SU-DHL-6 (cell line): Measurements from ENCODE around the gene SPTA1.

Source experiments
- H2AFZ ChIP-seq: fragments of 200-600 bp; sonication (generic); 2 replicates; pipeline ENCODE4 v1.6.1; 2014; ENCODE audit warnings: low read depth, mild to moderate bottlenecking, moderate library complexity, mixed read lengths, antibody characterized with exemption, low read length; ENCODE audit not compliant: severe bottlenecking
- H3F3A ChIP-seq: fragments of 200-600 bp; shearing (Covaris generic); 2 replicates; pipeline ENCODE4 v1.6.0; 2016; ENCODE audit warnings: antibody characterized with exemption, mild to moderate bottlenecking; ENCODE audit not compliant: insufficient read depth
- H3K27ac ChIP-seq: fragments of 200-600 bp; sonication (generic); 2 replicates; pipeline ENCODE4 v1.5.1; 2016; ENCODE audit warnings: low read depth, mild to moderate bottlenecking, low read length, moderate library complexity, mixed read lengths
- H3K27me3 ChIP-seq: fragments of 200-600 bp; sonication (generic), shearing (Covaris generic); 2 replicates; pipeline ENCODE4 v1.6.0; 2014; ENCODE audit warnings: mild to moderate bottlenecking, low read length
- H3K36me3 ChIP-seq: fragments of 200-600 bp; sonication (generic); 2 replicates; pipeline ENCODE4 v1.6.1; 2014; ENCODE audit warnings: mild to moderate bottlenecking, low read length, mixed read lengths
- H3K4me2 ChIP-seq: fragments of 300-600, 200-600 bp; shearing (Covaris generic), sonication (generic); 2 replicates; pipeline ENCODE4 v1.6.0; 2014; ENCODE audit warnings: low read length, low read depth, mild to moderate bottlenecking; ENCODE audit not compliant: poor library complexity, severe bottlenecking
- H3K4me3 ChIP-seq: fragments of 200-600 bp; sonication (generic); 2 replicates; pipeline ENCODE4 v1.5.1; 2014; ENCODE audit warnings: antibody characterized with exemption, low read length, mild to moderate bottlenecking, mixed read lengths; ENCODE audit not compliant: insufficient read depth, poor library complexity, severe bottlenecking
- H3K79me2 ChIP-seq: fragments of 200-600 bp; sonication (generic); 2 replicates; pipeline ENCODE4 v1.6.1; 2014; ENCODE audit warnings: mild to moderate bottlenecking, low read length, moderate library complexity; ENCODE audit not compliant: insufficient read depth
- H3K9ac ChIP-seq: fragments of 200-600 bp; sonication (generic); 2 replicates; pipeline ENCODE4 v1.7.0; 2014; ENCODE audit warnings: mild to moderate bottlenecking, low read length
- H3K9me2 ChIP-seq: fragments of 200-600 bp; sonication (generic); replicated peaks from 2 replicates; pipeline ENCODE4 v1.6.1; 2014; ENCODE audit warnings: low read length; ENCODE audit not compliant: insufficient read depth
- H3K9me3 ChIP-seq: fragments of 200-600 bp; sonication (generic); 2 replicates; pipeline ENCODE4 v1.6.1; 2014; ENCODE audit warnings: low read length, mixed read lengths; ENCODE audit not compliant: insufficient read depth
- H4K20me1 ChIP-seq: fragments of 200-600 bp; sonication (generic); 2 replicates; pipeline ENCODE4 v1.6.1; 2014; ENCODE audit warnings: low read depth, mild to moderate bottlenecking, antibody characterized with exemption, low read length, moderate library complexity, mixed read lengths
- EZH2phosphoT487 ChIP-seq: fragments of 200-600 bp; sonication (generic), shearing (Covaris generic); conservative IDR thresholded peaks from 2 replicates; pipeline ENCODE4 v1.6.1; 2018; ENCODE audit warnings: mild to moderate bottlenecking, antibody characterized with exemption, low read length, moderate library complexity, mixed read lengths
- TF ChIP-seq, protein P1 (sequence below): fragments of 200-600 bp; sonication (generic); IDR thresholded peaks from one replicate; pipeline ENCODE4 v1.5.1; 2017; ENCODE audit warnings: antibody characterized with exemption, mild to moderate bottlenecking, low read length, moderate library complexity; ENCODE audit not compliant: insufficient read depth, poor library complexity, severe bottlenecking

The SPTA1 gene

DNA sequence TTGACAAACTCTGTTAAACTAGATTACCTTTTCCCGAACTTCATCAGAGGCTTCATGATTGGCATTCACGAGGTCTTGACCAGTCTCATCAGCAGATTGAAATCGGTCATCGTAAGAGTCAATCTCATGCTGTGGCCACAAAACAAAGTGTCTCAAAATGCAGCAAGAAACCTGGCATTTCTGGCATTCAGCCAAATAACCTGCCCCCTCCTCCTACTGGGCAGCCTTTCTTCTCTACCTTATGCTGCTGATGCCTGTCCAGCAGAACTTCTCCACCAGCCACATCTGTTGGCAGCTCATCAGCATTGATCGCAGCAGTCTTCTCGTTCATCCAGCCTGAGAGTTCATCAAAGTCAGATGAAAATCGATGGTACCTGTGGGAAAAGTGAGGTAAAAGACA is 12.2 kb downstream of the SPTA1 start:
- no peaks in the 10 kb centered on the region for H3F3A ChIP-seq
- H3K9me2 ChIP-seq: no peaks in the 10 kb centered on the region
- no peaks in the 10 kb centered on the region for H4K20me1 ChIP-seq
- H3K4me2 ChIP-seq: no peak overlapping the region
- no peak overlapping the region for H3K4me3 ChIP-seq
- H3K79me2 ChIP-seq: no peaks in the 10 kb centered on the region
- H3K27me3 ChIP-seq: no peaks in the 10 kb centered on the region
- no peak overlapping the region for H2AFZ ChIP-seq
- H3K36me3 ChIP-seq: no peaks in the 10 kb centered on the region
- TF ChIP-seq EZH2phosphoT487: no peak
- TF ChIP-seq, protein P1, sequence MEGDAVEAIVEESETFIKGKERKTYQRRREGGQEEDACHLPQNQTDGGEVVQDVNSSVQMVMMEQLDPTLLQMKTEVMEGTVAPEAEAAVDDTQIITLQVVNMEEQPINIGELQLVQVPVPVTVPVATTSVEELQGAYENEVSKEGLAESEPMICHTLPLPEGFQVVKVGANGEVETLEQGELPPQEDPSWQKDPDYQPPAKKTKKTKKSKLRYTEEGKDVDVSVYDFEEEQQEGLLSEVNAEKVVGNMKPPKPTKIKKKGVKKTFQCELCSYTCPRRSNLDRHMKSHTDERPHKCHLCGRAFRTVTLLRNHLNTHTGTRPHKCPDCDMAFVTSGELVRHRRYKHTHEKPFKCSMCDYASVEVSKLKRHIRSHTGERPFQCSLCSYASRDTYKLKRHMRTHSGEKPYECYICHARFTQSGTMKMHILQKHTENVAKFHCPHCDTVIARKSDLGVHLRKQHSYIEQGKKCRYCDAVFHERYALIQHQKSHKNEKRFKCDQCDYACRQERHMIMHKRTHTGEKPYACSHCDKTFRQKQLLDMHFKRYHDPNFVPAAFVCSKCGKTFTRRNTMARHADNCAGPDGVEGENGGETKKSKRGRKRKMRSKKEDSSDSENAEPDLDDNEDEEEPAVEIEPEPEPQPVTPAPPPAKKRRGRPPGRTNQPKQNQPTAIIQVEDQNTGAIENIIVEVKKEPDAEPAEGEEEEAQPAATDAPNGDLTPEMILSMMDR: no peak
- H3K9me3 ChIP-seq: no peaks in the 10 kb centered on the region
- no peak overlapping the region for H3K27ac ChIP-seq
- no peak overlapping the region for H3K9ac ChIP-seq

DNA sequence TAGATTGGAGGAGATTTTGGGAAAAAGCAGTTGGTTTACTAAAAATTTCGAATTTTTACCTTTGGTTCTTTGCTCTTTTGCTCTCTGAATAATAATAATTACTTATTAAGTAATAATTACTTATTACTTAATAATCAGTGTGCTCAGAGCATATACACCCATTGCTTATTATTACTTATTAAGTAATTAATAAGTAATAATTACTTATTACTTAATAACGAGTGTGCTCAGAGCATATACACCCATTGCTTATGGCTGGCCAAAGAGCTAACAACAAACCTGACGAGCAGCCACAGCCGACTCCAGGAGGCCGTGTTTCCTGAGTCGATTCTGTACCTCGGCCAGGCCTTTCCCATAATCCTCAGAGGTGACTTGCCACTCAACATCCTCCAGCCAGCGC is 20.5 kb downstream of the SPTA1 start:
- no peaks in the 10 kb centered on the region for H3K36me3 ChIP-seq
- no peaks in the 10 kb centered on the region for H3K9me2 ChIP-seq
- H3K27me3 ChIP-seq: no peaks in the 10 kb centered on the region
- no peaks in the 10 kb centered on the region for H3K79me2 ChIP-seq
- no peak overlapping the region for H3K27ac ChIP-seq
- no peak overlapping the region for H2AFZ ChIP-seq
- TF ChIP-seq, protein P1: no peak
- no peak for TF ChIP-seq EZH2phosphoT487
- no peak overlapping the region for H3K9ac ChIP-seq
- H3K4me2 ChIP-seq: no peak overlapping the region
- no peak overlapping the region for H3K4me3 ChIP-seq
- H4K20me1 ChIP-seq: no peaks in the 10 kb centered on the region
- no peaks in the 10 kb centered on the region for H3F3A ChIP-seq
- H3K9me3 ChIP-seq: no peaks in the 10 kb centered on the region

DNA sequence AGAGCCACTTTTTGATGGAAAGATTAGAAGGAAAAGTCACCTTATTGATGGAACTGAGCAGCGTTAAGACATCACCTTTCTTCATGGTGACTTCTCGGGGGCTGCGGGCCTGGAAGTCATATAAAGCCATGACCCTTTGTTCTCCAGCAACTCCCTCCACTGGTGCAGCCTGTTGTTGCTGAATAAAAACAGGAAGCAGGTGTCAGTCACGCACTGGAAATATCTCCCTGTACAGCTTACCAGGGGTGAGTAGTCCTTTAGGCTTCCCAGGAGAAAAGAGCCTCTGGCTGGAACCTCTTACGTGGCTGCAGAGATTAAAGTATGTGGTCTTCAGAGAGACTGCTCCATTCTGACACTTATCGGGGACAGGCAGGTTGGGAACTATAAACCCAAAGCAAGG is 31.9 kb downstream of the SPTA1 start:
- H3F3A ChIP-seq: no peaks in the 10 kb centered on the region
- H3K79me2 ChIP-seq: no peaks in the 10 kb centered on the region
- H3K9me3 ChIP-seq: no peaks in the 10 kb centered on the region
- H2AFZ ChIP-seq: no peak overlapping the region
- no peak overlapping the region for H3K9ac ChIP-seq
- H3K27ac ChIP-seq: no peak overlapping the region
- H3K27me3 ChIP-seq: no peaks in the 10 kb centered on the region
- H3K4me2 ChIP-seq: no peak overlapping the region
- H3K9me2 ChIP-seq: no peaks in the 10 kb centered on the region
- TF ChIP-seq, protein P1: no peak
- TF ChIP-seq EZH2phosphoT487: no peak
- H3K4me3 ChIP-seq: no peak overlapping the region
- H4K20me1 ChIP-seq: no peaks in the 10 kb centered on the region
- H3K36me3 ChIP-seq: no peaks in the 10 kb centered on the region
